ENCODE measurements around the gene S100A8. TPM values are rescaled to one million over a fixed set of nuclear protein-coding genes. Genes with fewer than 3 reads are reported as not detected.
A peak's percentile ranks its signal among the peaks of the same experiment; 100 is the strongest.
"Not testable (repeated sequence)": the region's sequence is repeated elsewhere in the genome, so short reads cannot be mapped to it uniquely, and the experiment has no call there.

The S100A8 gene
- total RNA-seq, 1 donor from 2014 or later = 50.0 TPM

- Histone ChIP-seq H3K27me3 (ENCODE audit: control insufficient read depth, insufficient read depth, low read length) (peaks cover 5% of the 10 kb centered on the region), H3K4me3 (ENCODE audit: low read depth, low read length) (no peak overlapping the region), H3K36me3 (ENCODE audit: control insufficient read depth, insufficient read depth, low read length) (no peaks in the 10 kb centered on the region)
- FAIRE-seq (no peak), DNase-seq (ENCODE audit: low read depth) (no peak)
- TF ChIP-seq CTCF (IDR thresholded peaks at IDR 0.05; ENCODE audit: insufficient read depth, low read length, severe bottlenecking) = no peak
These were observed 29.4 kb upstream of the S100A8 start for GRCh38 chr1:153420306-153420705.

GRCh38 chr1:153419436-153419793, 28.5 kb upstream of the S100A8 start:
- DNase-seq (ENCODE audit: low read depth); FAIRE-seq: not testable (repeated sequence)

GRCh38 chr1:153418758-153419435, 28.0 kb upstream of the S100A8 start:
- not testable (repeated sequence) for H3K36me3 ChIP-seq (ENCODE audit: control insufficient read depth, insufficient read depth, low read length); H3K27me3 ChIP-seq (ENCODE audit: control insufficient read depth, insufficient read depth, low read length); H3K4me3 ChIP-seq (ENCODE audit: low read depth, low read length); DNase-seq (ENCODE audit: low read depth)
- FAIRE-seq = peak; percentile 98

More at GRCh38 chr1:153419436-153419793, 28.5 kb upstream of the S100A8 start:
- not testable (repeated sequence) for H3K36me3 ChIP-seq (ENCODE audit: control insufficient read depth, insufficient read depth, low read length); H3K27me3 ChIP-seq (ENCODE audit: control insufficient read depth, insufficient read depth, low read length); H3K4me3 ChIP-seq (ENCODE audit: low read depth, low read length)

DNA sequence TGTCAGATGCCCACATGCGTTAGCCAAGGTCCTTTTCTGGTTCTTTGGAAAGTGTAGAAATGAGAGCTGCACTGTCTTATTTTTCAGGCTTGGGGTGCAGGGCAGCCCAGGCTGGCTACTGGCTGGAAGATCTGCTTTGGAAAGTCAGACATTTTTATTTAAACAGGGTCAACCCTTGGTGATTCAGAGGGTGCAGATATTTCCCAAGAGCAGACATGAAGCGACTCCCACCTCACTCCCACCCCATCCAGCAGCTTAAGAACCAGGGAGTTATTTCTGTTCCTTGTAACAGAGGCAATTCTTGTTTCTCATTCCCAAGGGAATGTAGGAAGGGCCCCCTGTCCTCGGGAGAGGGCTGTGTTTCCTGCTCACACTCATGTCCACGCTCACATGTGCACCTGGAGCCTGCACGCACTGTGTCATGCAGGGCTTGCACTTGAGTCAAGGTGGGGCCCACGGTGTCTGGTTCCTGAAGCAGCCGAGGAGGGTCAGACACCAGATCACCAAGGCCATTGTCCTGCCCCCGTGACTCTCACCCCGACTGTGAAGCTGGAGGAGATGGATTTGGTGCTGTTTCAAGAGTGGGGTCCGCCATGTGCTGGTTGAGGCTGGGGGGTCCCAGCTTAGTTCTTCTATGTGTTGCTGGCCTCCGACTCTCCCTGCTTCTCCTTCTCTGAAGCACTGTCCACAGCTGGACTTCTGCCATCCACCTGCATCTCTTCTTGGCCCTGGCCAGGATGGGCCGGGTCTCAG, 26.4 kb upstream of the S100A8 start:
- peaks cover 5% of the 10 kb centered on the region for H3K27me3 ChIP-seq (ENCODE audit: control insufficient read depth, insufficient read depth, low read length)

GRCh38 chr1:153415850-153416570, 25.1 kb upstream of the S100A8 start, which contains the start of gene S100A7A:
S100A7A (plus strand) TSS chr1:153416520; CDS start chr1:153418083, 1,563 bp downstream.
- TF ChIP-seq CTCF (IDR thresholded peaks at IDR 0.05; ENCODE audit: insufficient read depth, low read length, severe bottlenecking) = no peak
- DNase-seq (ENCODE audit: low read depth) (no peak), FAIRE-seq (peak; percentile 13)
- no peak within 1 kb of the TSS for H3K4me3 ChIP-seq (ENCODE audit: low read depth, low read length)
- H3K27me3 ChIP-seq (ENCODE audit: control insufficient read depth, insufficient read depth, low read length) = peaks cover 5% of the 10 kb centered on the region
- H3K36me3 ChIP-seq (ENCODE audit: control insufficient read depth, insufficient read depth, low read length) = no peaks in the 10 kb centered on the region

More for the DNA sequence above, 26.4 kb upstream of the S100A8 start:
- TF ChIP-seq CTCF (IDR thresholded peaks at IDR 0.05; ENCODE audit: insufficient read depth, low read length, severe bottlenecking) = no peak
- FAIRE-seq (peak; percentile 72), DNase-seq (ENCODE audit: low read depth) (no peak)
- no peaks in the 10 kb centered on the region for H3K36me3 ChIP-seq (ENCODE audit: control insufficient read depth, insufficient read depth, low read length)
- no peak overlapping the region for H3K4me3 ChIP-seq (ENCODE audit: low read depth, low read length)

DNA sequence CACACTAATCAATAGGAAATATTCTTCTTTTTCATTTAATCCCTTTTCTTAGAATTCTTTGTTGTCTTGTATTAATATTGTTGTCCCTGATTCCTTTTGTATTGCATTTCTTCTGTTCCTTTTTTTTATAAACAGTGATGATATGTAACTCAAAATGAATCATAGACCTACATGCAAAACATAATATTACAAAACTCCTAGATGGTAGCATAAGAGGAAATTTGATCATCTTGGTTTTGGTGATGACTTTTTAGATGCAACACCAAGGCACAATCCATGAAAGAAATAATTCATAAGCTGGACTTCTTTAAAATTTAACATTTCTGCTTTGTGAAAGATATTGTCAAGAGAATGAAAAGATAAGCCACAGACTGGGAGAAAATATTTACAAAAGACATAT, 23.1 kb upstream of the S100A8 start:
- H3K27me3 ChIP-seq (ENCODE audit: control insufficient read depth, insufficient read depth, low read length); DNase-seq (ENCODE audit: low read depth); H3K4me3 ChIP-seq (ENCODE audit: low read depth, low read length); H3K36me3 ChIP-seq (ENCODE audit: control insufficient read depth, insufficient read depth, low read length); FAIRE-seq: not testable (repeated sequence)

DNA sequence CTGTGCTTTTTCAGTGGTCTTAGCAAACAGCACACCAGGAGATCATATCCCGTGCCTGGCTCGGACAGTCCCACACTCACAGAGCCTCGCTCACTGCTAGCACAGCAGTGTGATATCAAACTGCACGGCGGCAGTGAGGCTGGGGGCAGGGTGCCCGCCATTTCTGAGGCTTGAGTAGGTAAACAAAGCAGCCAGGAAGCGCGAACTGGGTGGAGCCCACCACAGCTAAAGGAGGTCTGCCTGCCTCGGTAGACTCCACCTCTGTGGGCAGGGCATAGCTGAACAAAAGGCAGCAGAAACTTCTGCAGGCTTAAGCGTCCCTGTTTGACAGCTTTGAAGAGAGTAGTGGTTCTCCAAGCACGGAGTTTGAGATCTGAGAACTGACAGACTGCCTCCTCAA, 16.4 kb upstream of the S100A8 start:
- not testable (repeated sequence) for H3K4me3 ChIP-seq (ENCODE audit: low read depth, low read length); DNase-seq (ENCODE audit: low read depth); H3K36me3 ChIP-seq (ENCODE audit: control insufficient read depth, insufficient read depth, low read length); FAIRE-seq; H3K27me3 ChIP-seq (ENCODE audit: control insufficient read depth, insufficient read depth, low read length)

DNA sequence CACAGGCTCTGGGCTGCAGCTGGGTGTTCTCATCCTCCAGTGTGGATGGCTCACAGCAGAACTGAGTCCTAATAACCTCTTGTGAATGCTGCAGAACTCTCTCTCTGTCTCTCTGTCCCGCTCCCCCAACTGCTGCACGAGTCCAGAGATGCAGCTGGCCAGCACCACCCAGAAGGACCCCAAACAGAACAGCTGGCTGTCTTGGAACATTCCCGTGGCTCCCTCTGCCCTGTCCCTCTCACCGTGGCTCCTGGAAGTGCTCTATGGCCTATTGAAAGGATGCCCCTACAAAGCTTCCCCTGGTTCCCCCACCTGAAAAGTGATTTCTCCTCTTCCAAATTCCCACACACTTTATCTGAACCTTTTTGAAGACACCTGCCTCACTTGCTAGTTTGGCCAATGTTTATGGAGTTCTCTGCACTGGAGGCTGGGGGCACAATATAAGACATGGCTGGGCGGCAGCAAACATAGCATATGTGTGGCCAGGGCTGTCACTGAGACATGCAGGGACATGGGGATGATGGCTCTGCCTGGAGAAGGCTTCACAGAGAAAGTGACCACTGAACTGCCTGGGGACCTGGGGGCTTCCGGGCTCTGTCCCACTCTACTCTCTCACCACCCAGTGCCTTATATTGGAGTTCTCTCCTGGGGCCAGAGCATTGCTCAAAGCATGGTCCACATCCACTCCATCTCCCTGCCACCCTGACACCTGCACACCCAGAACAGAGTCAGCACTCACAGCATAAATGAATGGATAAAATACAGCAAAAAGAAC, 15.1 kb upstream of the S100A8 start:
- not testable (repeated sequence) for DNase-seq (ENCODE audit: low read depth); H3K27me3 ChIP-seq (ENCODE audit: control insufficient read depth, insufficient read depth, low read length); H3K4me3 ChIP-seq (ENCODE audit: low read depth, low read length); H3K36me3 ChIP-seq (ENCODE audit: control insufficient read depth, insufficient read depth, low read length); FAIRE-seq
